GM23248 (cell line): ENCODE measurements around the gene YWHAB. TPM values are rescaled to one million over a fixed set of nuclear protein-coding genes. Genes with fewer than 3 reads are reported as not detected.

ENCODE experiments used
- DNase-seq: peaks from one replicate; pipeline ENCODE4 v3.0.0-alpha.2; 2015
- H2AFZ ChIP-seq: fragments of 200-600 bp; sonication (generic); 2 replicates; pipeline ENCODE4 v1.6.1; 2016; ENCODE audit warnings: antibody characterized with exemption
- H3F3A ChIP-seq: fragments of 200-600 bp; sonication (generic); 2 replicates; pipeline ENCODE4 v1.6.1; 2016; ENCODE audit warnings: mild to moderate bottlenecking, antibody characterized with exemption, mixed run types; ENCODE audit not compliant: insufficient read depth
- H3K27ac ChIP-seq: fragments of 200-600 bp; sonication (generic); 2 replicates; pipeline ENCODE4 v1.5.1; 2016; ENCODE audit warnings: mild to moderate bottlenecking
- H3K27me3 ChIP-seq: fragments of 200-600 bp; sonication (generic); replicated peaks from 2 replicates; pipeline ENCODE4 v1.6.1; 2016; ENCODE audit warnings: mild to moderate bottlenecking; ENCODE audit not compliant: insufficient read depth
- H3K36me3 ChIP-seq: fragments of 200-600 bp; sonication (generic); 2 replicates; pipeline ENCODE4 v1.6.1; 2016; ENCODE audit warnings: low read depth, mild to moderate bottlenecking
- H3K4me1 ChIP-seq: fragments of 200-600 bp; sonication (generic); 2 replicates; pipeline ENCODE4 v1.6.1; 2016; ENCODE audit warnings: mild to moderate bottlenecking; ENCODE audit not compliant: insufficient read depth
- H3K4me2 ChIP-seq: fragments of 200-600 bp; sonication (generic); one replicate; pipeline ENCODE4 v1.6.1; 2016; ENCODE audit warnings: mild to moderate bottlenecking; ENCODE audit not compliant: unreplicated experiment
- H3K4me3 ChIP-seq: fragments of 200-600 bp; sonication (generic); 2 replicates; pipeline ENCODE4 v1.5.1; 2016; ENCODE audit warnings: mild to moderate bottlenecking
- H3K79me2 ChIP-seq: fragments of 200-600 bp; sonication (generic); 2 replicates; pipeline ENCODE4 v1.6.1; 2016; ENCODE audit warnings: mild to moderate bottlenecking; ENCODE audit not compliant: insufficient read depth
- H3K9ac ChIP-seq: fragments of 200-600 bp; sonication (generic); 2 replicates; pipeline ENCODE4 v1.6.1; 2016; ENCODE audit warnings: mild to moderate bottlenecking
- H3K9me2 ChIP-seq: fragments of 200-600 bp; sonication (generic); 2 replicates; pipeline ENCODE4 v1.6.1; 2016; ENCODE audit warnings: mixed run types, mild to moderate bottlenecking, moderate library complexity; ENCODE audit not compliant: insufficient read depth
- H3K9me3 ChIP-seq: fragments of 200-600 bp; sonication (generic); one replicate; pipeline ENCODE4 v1.6.1; 2017; ENCODE audit warnings: low read depth
- H4K20me1 ChIP-seq: fragments of 200-600 bp; sonication (generic); 2 replicates; pipeline ENCODE4 v1.6.0; 2016; ENCODE audit not compliant: insufficient read depth
- EZH2 ChIP-seq: fragments of 200-600 bp; sonication (generic); IDR thresholded peaks from 2 replicates; pipeline ENCODE4 v1.6.1; 2018; ENCODE audit warnings: antibody characterized with exemption, mild to moderate bottlenecking; ENCODE audit not compliant: insufficient read depth, poor library complexity, severe bottlenecking
- EZH2phosphoT487 ChIP-seq: fragments of 200-600 bp; sonication (generic); IDR thresholded peaks from 2 replicates; pipeline ENCODE4 v1.6.1; 2018; ENCODE audit warnings: antibody characterized with exemption, moderate library complexity, mild to moderate bottlenecking, low read depth; ENCODE audit not compliant: insufficient read depth
- WGBS, 2 experiments: methylation state at CpG; one replicate each; pipeline ENCODE4 v1.1.6; 2015 to 2017; ENCODE audit warnings: low lambda C conversion rate in 2 of 2, low coverage in 1 of 2; ENCODE audit errors: missing lambda C conversion rate in 2 of 2; 5-methylcytosine and 5-hydroxymethylcytosine counted together
- in situ Hi-C: fragments of 300-500 bp; cut with MboI; formaldehyde crosslinking; loops from 2 replicates; pipeline ENCODE4 v1.15.0; 2020
- polyA plus RNA-seq: library from polyadenylated mRNA; unstranded; fragments of >200 nt; fragmentation: Nextera tagmentation; extraction: Ambion mirVana; gene quantifications from 2 replicates; pipeline ENCODE4 v1.2.1, GENCODE V29; 2016
- total RNA-seq: library from RNA; depleted of rRNA; stranded (reverse); fragments of >200 nt; shearing (Covaris generic); gene quantifications from 2 replicates; pipeline ENCODE4 v1.2.3, GENCODE V29; 2014

The YWHAB gene
- total and polyA plus RNA-seq, 2 experiments from 2014 or later, result 116 to 425 TPM

DNA sequence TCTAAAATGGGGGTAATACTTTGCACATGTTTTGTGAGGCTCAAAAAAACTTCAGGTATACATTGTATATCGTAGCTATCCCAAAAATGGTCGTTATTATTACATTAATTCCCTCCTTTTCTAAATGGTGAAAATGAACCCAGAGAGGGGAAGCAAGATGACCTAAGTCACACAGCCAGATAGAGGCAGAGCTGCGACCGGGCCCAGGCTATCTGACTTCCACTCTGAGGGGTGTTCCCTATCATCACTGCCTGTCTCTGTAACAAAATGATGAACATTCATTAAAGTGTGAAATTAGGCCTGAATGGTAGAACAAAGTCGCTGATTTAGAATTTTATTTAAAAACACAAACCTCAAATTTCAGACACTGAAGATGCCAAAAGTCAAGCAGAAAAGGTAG, 46.0 kb upstream of the YWHAB start:
- H3K9me3 ChIP-seq, result no peaks in the 10 kb centered on the region
- no peaks in the 10 kb centered on the region for H3F3A ChIP-seq
- H3K4me1 ChIP-seq, result no peaks in the 10 kb centered on the region
- H3K4me2 ChIP-seq, result no peak overlapping the region
- no peak overlapping the region for H3K27ac ChIP-seq
- H3K27me3 ChIP-seq, result peaks cover 48% of the 10 kb centered on the region
- in situ Hi-C loops, result no loop called here
- no peaks in the 10 kb centered on the region for H3K9me2 ChIP-seq
- H3K9ac ChIP-seq, result no peak overlapping the region
- no peak overlapping the region for H3K4me3 ChIP-seq
- H2AFZ ChIP-seq, result no peak overlapping the region
- H3K79me2 ChIP-seq, result no peaks in the 10 kb centered on the region
- no peaks in the 10 kb centered on the region for H3K36me3 ChIP-seq
- WGBS, 2 experiments, result 58 to 64% methylated on average over 5 of the region's 5 CpGs
- TF ChIP-seq EZH2phosphoT487 (no peak), EZH2 (no peak)
- no peak for DNase-seq
- no peaks in the 10 kb centered on the region for H4K20me1 ChIP-seq

GRCh38 chr20:44840826-44841225, 44.7 kb upstream of the YWHAB start:
- 43 to 56% methylated on average over 5 of the region's 5 CpGs for WGBS, 2 experiments
- no peaks in the 10 kb centered on the region for H4K20me1 ChIP-seq
- H3K4me2 ChIP-seq, result no peak overlapping the region
- no peak overlapping the region for H2AFZ ChIP-seq
- no peaks in the 10 kb centered on the region for H3K36me3 ChIP-seq
- H3F3A ChIP-seq, result no peaks in the 10 kb centered on the region
- in situ Hi-C loops, result no loop called here
- no peak for DNase-seq
- no peak for TF ChIP-seq EZH2
- TF ChIP-seq EZH2phosphoT487, result no peak
- H3K27me3 ChIP-seq, result peaks cover 36% of the 10 kb centered on the region
- no peak overlapping the region for H3K9ac ChIP-seq
- no peaks in the 10 kb centered on the region for H3K4me1 ChIP-seq
- H3K27ac ChIP-seq, result no peak overlapping the region
- no peaks in the 10 kb centered on the region for H3K9me2 ChIP-seq
- no peaks in the 10 kb centered on the region for H3K79me2 ChIP-seq
- no peak overlapping the region for H3K4me3 ChIP-seq
- no peaks in the 10 kb centered on the region for H3K9me3 ChIP-seq

DNA sequence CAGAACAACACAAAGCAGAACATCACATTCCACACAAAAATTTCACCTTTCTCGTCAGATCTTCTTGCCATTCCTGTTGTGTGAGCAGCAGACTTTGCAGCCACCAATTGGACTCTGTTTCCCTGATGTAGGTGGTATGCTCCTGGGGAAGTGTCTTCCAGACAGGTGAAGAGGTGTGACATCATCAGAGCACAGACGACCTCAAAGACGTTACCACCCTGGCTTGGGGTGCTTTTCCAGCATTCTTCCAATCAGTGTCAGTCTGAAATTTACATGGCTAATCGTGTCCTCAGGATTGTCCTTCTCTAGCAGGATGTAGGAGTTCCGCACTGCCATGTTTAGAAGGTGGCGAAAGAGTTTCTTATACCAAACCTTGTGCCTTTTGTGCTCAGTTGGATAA, 43.5 kb upstream of the YWHAB start:
- Histone ChIP-seq H3K9me3 (no peaks in the 10 kb centered on the region), H3K4me3 (no peak overlapping the region), H3K27me3 (peaks cover 24% of the 10 kb centered on the region), H3F3A (no peaks in the 10 kb centered on the region), H3K4me2 (no peak overlapping the region), H2AFZ (no peak overlapping the region), H3K79me2 (no peaks in the 10 kb centered on the region), H3K9me2 (no peaks in the 10 kb centered on the region), H3K36me3 (no peaks in the 10 kb centered on the region), H3K9ac (no peak overlapping the region), H3K4me1 (no peaks in the 10 kb centered on the region), H4K20me1 (no peaks in the 10 kb centered on the region), H3K27ac (no peak overlapping the region)
- 62 to 68% methylated on average over 6 of the region's 6 CpGs for WGBS, 2 experiments
- in situ Hi-C loops, result no loop called here
- TF ChIP-seq EZH2, result no peak
- no peak for TF ChIP-seq EZH2phosphoT487
- DNase-seq, result no peak

- 47 to 48% methylated on average over 5 of the region's 5 CpGs for WGBS, 2 experiments
- TF ChIP-seq EZH2 (no peak), EZH2phosphoT487 (no peak)
- no peak for DNase-seq
- Histone ChIP-seq H3K4me3 (no peak overlapping the region), H3K4me1 (no peaks in the 10 kb centered on the region), H3K9me3 (no peaks in the 10 kb centered on the region), H3K36me3 (no peaks in the 10 kb centered on the region), H3K27me3 (peaks cover 11% of the 10 kb centered on the region), H3K79me2 (no peaks in the 10 kb centered on the region), H3K27ac (no peak overlapping the region), H2AFZ (no peak overlapping the region), H3K9me2 (no peaks in the 10 kb centered on the region), H3K4me2 (no peak overlapping the region), H4K20me1 (no peaks in the 10 kb centered on the region), H3F3A (no peaks in the 10 kb centered on the region), H3K9ac (no peak overlapping the region)
- in situ Hi-C loops, result no loop called here
These were observed 41.6 kb upstream of the YWHAB start for GRCh38 chr20:44843876-44844275.
